HepG2 (cell line): ENCODE results near the gene PAIP2. TPM values are rescaled to one million over a fixed set of nuclear protein-coding genes. Genes with fewer than 3 reads are reported as not detected.
A peak's percentile ranks its signal among the peaks of the same experiment; 100 is the strongest.

Experiments
- BRD4 ChIP-seq: sonication (generic); formaldehyde crosslinking; IDR thresholded peaks from 2 replicates; pipeline ENCODE4 v1.4.0; 2020; ENCODE audit warnings: missing genetic modification reagents
- HCFC1 ChIP-seq: fragments of 150-350 bp; IDR thresholded peaks from 2 replicates; pipeline ENCODE4 v1.6.1; 2014; ENCODE audit warnings: low read depth, low read length
- HDAC6 ChIP-seq: fragments of 200-600 bp; sonication (generic); IDR thresholded peaks from 2 replicates; pipeline ENCODE4 v1.7.0; 2017; ENCODE audit warnings: mild to moderate bottlenecking, antibody characterized with exemption, low read length, low read depth
- HES4 ChIP-seq: sonication (generic); formaldehyde crosslinking; IDR thresholded peaks from 2 replicates; pipeline ENCODE4 v1.9.0; 2021; ENCODE audit warnings: mild to moderate bottlenecking, missing genetic modification reagents, borderline replicate concordance
- HNRNPUL1 ChIP-seq: fragments of 200-400 bp; formaldehyde crosslinking; IDR thresholded peaks from 2 replicates; pipeline ENCODE4 v1.6.1; 2017; ENCODE audit warnings: low read depth, mild to moderate bottlenecking, low read length, moderate library complexity
- HOXA7 ChIP-seq: sonication (generic); formaldehyde crosslinking; IDR thresholded peaks from 2 replicates; pipeline ENCODE4 v1.8.1; 2022; ENCODE audit warnings: mild to moderate bottlenecking, missing genetic modification reagents, moderate library complexity
- KLF6 ChIP-seq: IDR thresholded peaks from 2 replicates; pipeline ENCODE4 v1.8.0; 2016; ENCODE audit warnings: missing biosample characterization, missing genetic modification reagents
- MAZ ChIP-seq, 2 experiments: sonication (generic) in 1 of 2; formaldehyde crosslinking in 1 of 2; IDR thresholded peaks; 2 replicates each; pipeline versions ENCODE4 v1.5.0 to v1.6.1; 2012 to 2020; ENCODE audit warnings: low read depth in 2 of 2, mild to moderate bottlenecking in 2 of 2, borderline replicate concordance in 1 of 2, improper control_type of control experiment in 1 of 2, low read length in 1 of 2, missing genetic modification reagents in 1 of 2, moderate library complexity in 1 of 2
- NBN ChIP-seq: fragments of 450-650 bp; conservative IDR thresholded peaks from 2 replicates; pipeline ENCODE4 v1.6.1; 2017
- NFE2L1 ChIP-seq: sonication (generic); formaldehyde crosslinking; IDR thresholded peaks from 2 replicates; pipeline ENCODE4 v1.4.0; 2020; ENCODE audit warnings: missing genetic modification reagents, mild to moderate bottlenecking, borderline replicate concordance
- SMARCE1 ChIP-seq: fragments of 450-650 bp; IDR thresholded peaks from 2 replicates; pipeline ENCODE4 v1.6.1; 2017; ENCODE audit warnings: borderline replicate concordance
- YEATS4 ChIP-seq: sonication (generic); formaldehyde crosslinking; IDR thresholded peaks from 2 replicates; pipeline ENCODE4 v1.4.0; 2020; ENCODE audit warnings: missing genetic modification reagents, borderline replicate concordance
- ZNF446 ChIP-seq: sonication (generic); formaldehyde crosslinking; IDR thresholded peaks from 2 replicates; pipeline ENCODE4 v1.5.0; 2020; ENCODE audit warnings: mild to moderate bottlenecking, missing genetic modification reagents
- ZNF563 ChIP-seq: sonication (generic); formaldehyde crosslinking; IDR thresholded peaks from 2 replicates; pipeline ENCODE4 v1.8.0; 2022; ENCODE audit warnings: mild to moderate bottlenecking, moderate library complexity, missing genetic modification reagents
- ZNF713 ChIP-seq: sonication (generic); formaldehyde crosslinking; IDR thresholded peaks from 2 replicates; pipeline ENCODE4 v1.4.0; 2020; ENCODE audit warnings: mild to moderate bottlenecking, missing genetic modification reagents
- ZNF878 ChIP-seq: sonication (generic); formaldehyde crosslinking; IDR thresholded peaks from 2 replicates; pipeline ENCODE4 v1.8.1; 2023; ENCODE audit warnings: mild to moderate bottlenecking, missing genetic modification reagents, moderate library complexity
- polyA plus RNA-seq, 8 experiments: library from polyadenylated mRNA; depleted of rRNA in 3 of 8; stranded (reverse) in 7 of 8; unstranded in 1 of 8; fragments of >200 nt; fragmentation: Illumina TruSeq in 4 of 8; extraction: Trizol in 4 of 8; gene quantifications; 2 replicates each; pipeline versions ENCODE4 v1.2.1 to v1.2.3, GENCODE V29; 2011 to 2016; ENCODE audit warnings: low read depth in 4 of 8, missing spikeins in 1 of 8, mixed read lengths in 1 of 8; ENCODE audit not compliant: insufficient read depth in 1 of 8
- total RNA-seq, 5 experiments: library from RNA; depleted of rRNA; stranded (reverse); fragments of >200 nt; fragmentation: Illumina TruSeq; extraction: Trizol; gene quantifications; 2 replicates each; pipeline ENCODE4 v1.2.3, GENCODE V29; 2016; ENCODE audit warnings: low read depth in 1 of 5
- TF ChIP-seq, protein P1 (sequence below): sonication (generic); formaldehyde crosslinking; IDR thresholded peaks from 2 replicates; pipeline ENCODE4 v1.8.0; 2022; ENCODE audit warnings: missing genetic modification reagents, mild to moderate bottlenecking, borderline replicate concordance
- TF ChIP-seq, protein P2 (sequence below): sonication (generic); formaldehyde crosslinking; IDR thresholded peaks from 2 replicates; pipeline ENCODE4 v1.5.1; 2020; ENCODE audit warnings: mild to moderate bottlenecking, missing genetic modification reagents, moderate library complexity
- TF ChIP-seq, protein P3 (sequence below): sonication (generic); formaldehyde crosslinking; IDR thresholded peaks from 2 replicates; pipeline ENCODE4 v1.5.1; 2020; ENCODE audit warnings: mild to moderate bottlenecking, missing genetic modification reagents, moderate library complexity
- TF ChIP-seq, protein P4 (sequence below): sonication (generic); formaldehyde crosslinking; IDR thresholded peaks from 2 replicates; pipeline ENCODE4 v1.8.1; 2023; ENCODE audit warnings: mild to moderate bottlenecking, missing genetic modification reagents
- TF ChIP-seq, protein P5 (sequence below): fragments of 450-650 bp; IDR thresholded peaks from 2 replicates; pipeline ENCODE4 v1.6.1; 2016

The PAIP2 gene
- total and polyA plus RNA-seq, 2 of the 13 experiments (the other 11 are each of a cell fraction or from before 2014, with no cell fraction given) = 61.5 to 76.3 TPM

DNA sequence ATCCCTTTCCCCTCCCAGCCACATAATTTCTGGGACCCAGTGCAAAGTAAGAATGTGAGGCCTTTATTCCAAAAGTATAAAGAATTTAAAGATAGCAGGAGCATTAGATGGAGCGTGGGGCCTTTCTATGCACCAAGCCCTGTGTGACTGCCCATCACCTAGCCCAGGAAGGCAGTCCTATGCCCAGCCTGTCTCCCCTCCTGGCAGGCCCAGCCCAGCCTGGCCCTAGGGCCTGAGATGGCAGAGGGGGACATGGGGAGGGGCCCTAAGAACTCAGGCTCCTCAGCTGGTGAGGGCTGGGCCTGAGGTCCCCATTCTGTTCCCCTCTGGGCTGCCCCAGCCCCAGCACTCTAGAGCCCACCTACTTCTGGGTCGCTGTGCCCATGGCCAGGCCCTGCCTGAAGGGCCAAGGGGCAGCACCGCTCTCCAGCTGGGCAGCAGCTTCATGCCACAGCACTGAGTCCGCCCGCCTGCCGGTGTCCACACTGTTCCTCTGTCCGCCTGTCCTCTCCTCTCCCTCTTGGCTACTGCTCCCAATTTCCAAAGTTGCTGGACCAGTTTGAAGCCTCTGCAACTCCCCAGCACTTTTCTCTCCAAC, 42.4 kb downstream of the PAIP2 start (continued):
- TF ChIP-seq, protein P1, sequence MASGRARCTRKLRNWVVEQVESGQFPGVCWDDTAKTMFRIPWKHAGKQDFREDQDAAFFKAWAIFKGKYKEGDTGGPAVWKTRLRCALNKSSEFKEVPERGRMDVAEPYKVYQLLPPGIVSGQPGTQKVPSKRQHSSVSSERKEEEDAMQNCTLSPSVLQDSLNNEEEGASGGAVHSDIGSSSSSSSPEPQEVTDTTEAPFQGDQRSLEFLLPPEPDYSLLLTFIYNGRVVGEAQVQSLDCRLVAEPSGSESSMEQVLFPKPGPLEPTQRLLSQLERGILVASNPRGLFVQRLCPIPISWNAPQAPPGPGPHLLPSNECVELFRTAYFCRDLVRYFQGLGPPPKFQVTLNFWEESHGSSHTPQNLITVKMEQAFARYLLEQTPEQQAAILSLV (CRISPR knock-in tag) = 0 out of 2 replicates have a peak, but pooled peaks have one; percentile 25
- TF ChIP-seq HDAC6 = no peak
- TF ChIP-seq KLF6 (CRISPR knock-in tag) = no peak
- TF ChIP-seq MAZ (IDR thresholded peaks at IDR 0.05; ENCODE audit: borderline replicate concordance, low read depth, low read length) = no peak
- TF ChIP-seq MAZ (CRISPR knock-in tag; IDR thresholded peaks at IDR 0.05; ENCODE audit: low read depth) = 0 out of 2 replicates have a peak, but pooled peaks have one; percentile 31
- no peak for TF ChIP-seq ZNF713 (CRISPR knock-in tag)
- 0 out of 2 replicates have a peak, but pooled peaks have one; percentile 41 for TF ChIP-seq HES4 (CRISPR knock-in tag)
- TF ChIP-seq SMARCE1 = no peak
- TF ChIP-seq NFE2L1 (CRISPR knock-in tag) = 0 out of 2 replicates have a peak, but pooled peaks have one; percentile 23
- TF ChIP-seq, protein P2, sequence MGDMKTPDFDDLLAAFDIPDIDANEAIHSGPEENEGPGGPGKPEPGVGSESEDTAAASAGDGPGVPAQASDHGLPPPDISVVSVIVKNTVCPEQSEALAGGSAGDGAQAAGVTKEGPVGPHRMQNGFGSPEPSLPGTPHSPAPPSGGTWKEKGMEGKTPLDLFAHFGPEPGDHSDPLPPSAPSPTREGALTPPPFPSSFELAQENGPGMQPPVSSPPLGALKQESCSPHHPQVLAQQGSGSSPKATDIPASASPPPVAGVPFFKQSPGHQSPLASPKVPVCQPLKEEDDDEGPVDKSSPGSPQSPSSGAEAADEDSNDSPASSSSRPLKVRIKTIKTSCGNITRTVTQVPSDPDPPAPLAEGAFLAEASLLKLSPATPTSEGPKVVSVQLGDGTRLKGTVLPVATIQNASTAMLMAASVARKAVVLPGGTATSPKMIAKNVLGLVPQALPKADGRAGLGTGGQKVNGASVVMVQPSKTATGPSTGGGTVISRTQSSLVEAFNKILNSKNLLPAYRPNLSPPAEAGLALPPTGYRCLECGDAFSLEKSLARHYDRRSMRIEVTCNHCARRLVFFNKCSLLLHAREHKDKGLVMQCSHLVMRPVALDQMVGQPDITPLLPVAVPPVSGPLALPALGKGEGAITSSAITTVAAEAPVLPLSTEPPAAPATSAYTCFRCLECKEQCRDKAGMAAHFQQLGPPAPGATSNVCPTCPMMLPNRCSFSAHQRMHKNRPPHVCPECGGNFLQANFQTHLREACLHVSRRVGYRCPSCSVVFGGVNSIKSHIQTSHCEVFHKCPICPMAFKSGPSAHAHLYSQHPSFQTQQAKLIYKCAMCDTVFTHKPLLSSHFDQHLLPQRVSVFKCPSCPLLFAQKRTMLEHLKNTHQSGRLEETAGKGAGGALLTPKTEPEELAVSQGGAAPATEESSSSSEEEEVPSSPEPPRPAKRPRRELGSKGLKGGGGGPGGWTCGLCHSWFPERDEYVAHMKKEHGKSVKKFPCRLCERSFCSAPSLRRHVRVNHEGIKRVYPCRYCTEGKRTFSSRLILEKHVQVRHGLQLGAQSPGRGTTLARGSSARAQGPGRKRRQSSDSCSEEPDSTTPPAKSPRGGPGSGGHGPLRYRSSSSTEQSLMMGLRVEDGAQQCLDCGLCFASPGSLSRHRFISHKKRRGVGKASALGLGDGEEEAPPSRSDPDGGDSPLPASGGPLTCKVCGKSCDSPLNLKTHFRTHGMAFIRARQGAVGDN (CRISPR knock-in tag) = peak; percentile 71
- no peak for TF ChIP-seq BRD4 (CRISPR knock-in tag)
- TF ChIP-seq, protein P3, sequence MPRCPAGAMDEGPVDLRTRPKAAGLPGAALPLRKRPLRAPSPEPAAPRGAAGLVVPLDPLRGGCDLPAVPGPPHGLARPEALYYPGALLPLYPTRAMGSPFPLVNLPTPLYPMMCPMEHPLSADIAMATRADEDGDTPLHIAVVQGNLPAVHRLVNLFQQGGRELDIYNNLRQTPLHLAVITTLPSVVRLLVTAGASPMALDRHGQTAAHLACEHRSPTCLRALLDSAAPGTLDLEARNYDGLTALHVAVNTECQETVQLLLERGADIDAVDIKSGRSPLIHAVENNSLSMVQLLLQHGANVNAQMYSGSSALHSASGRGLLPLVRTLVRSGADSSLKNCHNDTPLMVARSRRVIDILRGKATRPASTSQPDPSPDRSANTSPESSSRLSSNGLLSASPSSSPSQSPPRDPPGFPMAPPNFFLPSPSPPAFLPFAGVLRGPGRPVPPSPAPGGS = no peak
- no peak for TF ChIP-seq HOXA7 (CRISPR knock-in tag)
- TF ChIP-seq HNRNPUL1 = no peak
- peak; percentile 37; the same call in 1 of the 2 replicates for TF ChIP-seq ZNF563 (CRISPR knock-in tag)
- TF ChIP-seq, protein P4, sequence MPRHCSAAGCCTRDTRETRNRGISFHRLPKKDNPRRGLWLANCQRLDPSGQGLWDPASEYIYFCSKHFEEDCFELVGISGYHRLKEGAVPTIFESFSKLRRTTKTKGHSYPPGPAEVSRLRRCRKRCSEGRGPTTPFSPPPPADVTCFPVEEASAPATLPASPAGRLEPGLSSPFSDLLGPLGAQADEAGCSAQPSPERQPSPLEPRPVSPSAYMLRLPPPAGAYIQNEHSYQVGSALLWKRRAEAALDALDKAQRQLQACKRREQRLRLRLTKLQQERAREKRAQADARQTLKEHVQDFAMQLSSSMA (CRISPR knock-in tag) = no peak
- no peak for TF ChIP-seq HCFC1
- TF ChIP-seq, protein P5, sequence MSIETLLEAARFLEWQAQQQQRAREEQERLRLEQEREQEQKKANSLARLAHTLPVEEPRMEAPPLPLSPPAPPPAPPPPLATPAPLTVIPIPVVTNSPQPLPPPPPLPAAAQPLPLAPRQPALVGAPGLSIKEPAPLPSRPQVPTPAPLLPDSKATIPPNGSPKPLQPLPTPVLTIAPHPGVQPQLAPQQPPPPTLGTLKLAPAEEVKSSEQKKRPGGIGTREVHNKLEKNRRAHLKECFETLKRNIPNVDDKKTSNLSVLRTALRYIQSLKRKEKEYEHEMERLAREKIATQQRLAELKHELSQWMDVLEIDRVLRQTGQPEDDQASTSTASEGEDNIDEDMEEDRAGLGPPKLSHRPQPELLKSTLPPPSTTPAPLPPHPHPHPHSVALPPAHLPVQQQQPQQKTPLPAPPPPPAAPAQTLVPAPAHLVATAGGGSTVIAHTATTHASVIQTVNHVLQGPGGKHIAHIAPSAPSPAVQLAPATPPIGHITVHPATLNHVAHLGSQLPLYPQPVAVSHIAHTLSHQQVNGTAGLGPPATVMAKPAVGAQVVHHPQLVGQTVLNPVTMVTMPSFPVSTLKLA = no peak
- TF ChIP-seq NBN = no peak
- TF ChIP-seq YEATS4 (CRISPR knock-in tag) = 0 out of 2 replicates have a peak, but pooled peaks have one; percentile 3
- TF ChIP-seq ZNF446 (CRISPR knock-in tag) = peak; percentile 76; the same call in 1 of the 2 replicates
- no peak for TF ChIP-seq ZNF878 (CRISPR knock-in tag)
